HG03432 (cell line): ENCODE measurements around the gene CDKN1C.

Source experiments
- ATAC-seq: cut with Tn5 transposase; IDR thresholded peaks from one replicate; pipeline ENCODE4 v1.9.1; 2021; ENCODE audit warnings: mild to moderate bottlenecking, moderate library complexity; ENCODE audit not compliant: unreplicated experiment

CDKN1C gene

GRCh38 chr11:2833716-2834502 lies 51.7 kb downstream of the CDKN1C start:
- ATAC-seq = no peak
